ENCODE results near the gene DNAH12.

DNAH12 gene

GRCh38 chr3:57544181-57545125 lies at the start of gene DNAH12:
Gene DNAH12, minus strand, starts transcription at chr3:57544344. Its CDS starts 1,474 bp downstream, at chr3:57542870.
- DNase-seq, result peak; percentile 62 to 66

DNA sequence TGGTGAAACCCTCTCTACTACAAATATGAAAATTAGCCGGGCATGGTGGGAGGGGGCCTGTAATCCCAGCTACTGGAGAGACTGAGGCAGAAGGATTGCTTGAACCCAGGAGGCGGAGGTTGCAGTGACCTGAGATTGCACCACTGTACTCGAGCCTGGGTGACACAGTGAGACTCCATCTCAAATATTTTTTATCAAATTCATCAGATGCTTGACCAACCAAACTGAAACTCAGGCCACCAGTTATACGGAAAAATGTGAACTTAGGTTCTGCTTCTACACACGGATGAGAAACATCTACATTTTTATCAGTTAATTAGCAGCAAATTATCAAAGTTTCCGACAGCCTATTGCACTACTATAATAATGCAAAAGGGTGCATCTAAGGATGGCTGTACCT lies 48.2 kb upstream of the DNAH12 start:
- DNase-seq, result no peak

DNA sequence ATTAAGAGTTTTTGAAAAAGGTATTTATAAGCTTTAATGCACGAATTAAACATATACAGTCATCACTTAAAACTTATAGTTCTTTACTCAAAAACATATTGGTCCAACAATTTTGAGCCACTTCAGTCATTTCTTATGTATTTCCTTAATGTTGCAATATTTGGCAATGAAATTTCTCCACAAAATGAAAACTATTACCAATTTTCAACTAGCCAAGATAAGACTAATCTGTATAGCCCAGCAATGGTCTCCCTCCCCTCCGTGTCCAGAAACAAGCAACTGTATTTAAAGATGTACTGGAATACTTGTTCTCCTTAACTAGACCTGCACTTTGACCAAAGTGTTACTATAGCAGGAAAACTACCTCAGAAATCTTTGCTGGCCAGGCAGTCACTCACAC lies 43.8 kb upstream of the DNAH12 start:
- no peak for DNase-seq

- no peak for DNase-seq
These were observed 42.6 kb upstream of the DNAH12 start for GRCh38 chr3:57586778-57587177.

GRCh38 chr3:57583544-57583943 lies 39.4 kb upstream of the DNAH12 start:
- DNase-seq, result no peak

DNA sequence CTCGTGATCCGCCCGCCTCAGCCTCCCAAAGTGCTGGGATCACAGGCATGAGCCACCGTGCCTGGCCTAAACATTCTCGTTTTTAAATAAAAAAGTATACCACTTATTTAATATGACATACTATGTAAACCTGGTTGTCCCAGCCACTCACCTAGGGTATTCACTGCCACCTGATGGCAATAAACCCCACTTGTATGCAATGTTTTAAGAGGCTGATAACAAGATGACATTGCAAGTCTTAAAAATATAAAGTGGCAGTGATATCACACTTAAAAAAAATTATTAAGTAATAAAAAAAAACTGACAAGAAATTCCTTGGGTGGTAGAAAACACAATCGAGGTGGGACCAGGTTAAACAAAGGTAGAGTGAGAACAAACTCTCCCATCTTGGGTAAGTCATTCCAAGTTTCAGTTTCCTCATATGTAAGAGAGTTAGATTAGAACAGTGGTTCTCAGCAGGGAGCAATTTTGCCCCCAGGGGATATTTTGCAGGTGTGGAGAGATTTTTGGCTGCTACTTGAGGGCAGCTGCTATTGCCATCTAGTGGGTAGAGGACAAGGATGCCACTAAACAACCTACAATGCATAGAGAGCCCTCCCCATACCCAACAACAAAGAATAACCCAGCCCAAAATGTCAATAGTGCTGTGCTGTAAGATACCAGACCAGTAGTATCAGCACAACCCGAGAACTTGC lies 38.5 kb upstream of the DNAH12 start:
- DNase-seq, result no peak

DNA sequence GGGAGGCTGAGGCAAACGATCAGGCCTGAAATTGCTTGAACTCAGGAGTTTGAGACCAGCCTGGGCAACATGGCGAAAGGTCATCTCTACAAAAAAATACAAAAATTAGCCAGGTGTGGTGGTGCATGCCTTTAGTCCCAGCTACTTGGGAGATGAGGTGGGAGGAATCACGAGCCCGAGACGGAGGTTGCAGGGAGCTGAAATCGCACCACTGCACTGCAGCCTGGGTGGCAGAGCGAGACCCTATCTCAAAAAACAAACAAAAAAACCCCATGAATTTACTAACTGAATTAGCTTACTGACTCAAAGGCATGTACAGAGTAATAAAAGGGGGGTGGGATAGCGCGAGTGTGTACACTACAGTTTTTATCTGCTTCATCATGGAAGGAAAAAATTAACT lies 33.7 kb upstream of the DNAH12 start:
- DNase-seq, result no peak

GRCh38 chr3:57575966-57576626 lies 32.0 kb upstream of the DNAH12 start:
- DNase-seq, result no peak

DNA sequence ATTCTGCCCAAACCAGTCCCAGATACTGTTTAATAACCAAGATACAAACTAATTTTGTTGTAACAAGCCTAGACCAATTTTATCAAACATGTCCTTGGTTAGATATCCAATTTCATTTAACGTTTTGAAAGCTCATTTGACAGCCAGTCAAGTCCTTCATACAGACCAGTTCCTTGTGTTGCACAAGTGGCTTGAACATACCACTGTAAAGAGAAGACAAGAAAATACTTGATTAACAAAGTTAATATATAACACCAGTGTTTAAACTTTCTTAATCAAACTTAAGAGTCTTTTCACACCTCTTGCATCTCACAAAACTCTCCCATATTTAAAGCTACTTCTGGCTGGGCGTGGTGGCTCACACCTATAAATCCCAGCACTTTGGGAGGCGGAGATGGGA lies 28.0 kb upstream of the DNAH12 start:
- DNase-seq, result no peak

GRCh38 chr3:57570878-57571277 lies 26.7 kb upstream of the DNAH12 start:
- no peak for DNase-seq

DNA sequence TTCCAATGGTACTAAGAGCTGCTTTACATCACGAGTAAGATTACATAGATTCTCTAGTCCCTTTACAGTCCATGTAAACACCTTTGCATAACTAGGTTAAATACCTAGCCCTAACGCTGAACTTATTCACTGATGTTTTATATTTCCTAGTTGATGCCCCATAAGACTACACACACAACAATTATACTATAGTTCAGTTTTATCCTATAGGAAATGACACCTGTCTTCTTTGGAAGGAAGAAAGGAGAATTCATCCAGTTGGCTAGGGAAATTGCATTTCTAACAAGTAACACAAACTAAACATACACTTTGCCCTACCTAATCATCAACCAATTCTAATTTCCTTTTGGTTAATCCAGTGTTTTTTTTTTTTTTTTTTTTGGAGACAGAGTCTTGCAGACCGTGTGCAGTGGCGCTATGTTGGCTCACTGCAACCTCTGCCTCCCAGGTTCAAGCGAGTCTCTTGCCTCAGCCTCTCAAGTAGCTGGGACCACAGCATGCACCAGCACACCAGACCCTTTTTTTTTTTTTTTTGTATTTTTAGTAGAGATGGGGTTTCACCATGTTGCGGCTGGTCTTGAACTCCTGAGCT lies 25.8 kb upstream of the DNAH12 start:
- no peak for DNase-seq

DNA sequence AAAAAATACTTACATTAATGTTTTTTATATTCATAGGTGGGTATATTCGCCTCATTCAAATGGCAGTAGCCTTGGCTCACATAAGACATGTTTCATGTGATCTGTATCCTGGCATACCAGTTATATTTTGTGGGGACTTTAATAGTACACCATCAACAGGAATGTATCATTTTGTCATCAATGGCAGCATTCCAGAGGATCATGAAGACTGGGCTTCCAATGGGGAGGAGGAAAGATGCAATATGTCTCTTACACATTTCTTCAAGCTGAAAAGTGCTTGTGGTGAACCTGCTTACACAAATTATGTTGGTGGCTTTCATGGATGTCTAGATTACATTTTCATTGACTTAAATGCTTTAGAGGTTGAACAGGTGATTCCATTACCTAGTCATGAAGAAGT lies 15.4 kb upstream of the DNAH12 start:
- no peak for DNase-seq

- DNase-seq, result no peak
These were observed 13.0 kb upstream of the DNAH12 start for GRCh38 chr3:57557085-57557537.

- DNase-seq, result no peak
These were observed 12.4 kb upstream of the DNAH12 start for GRCh38 chr3:57556459-57557084.

GRCh38 chr3:57555738-57556458 lies 11.8 kb upstream of the DNAH12 start, which contains the start of gene PDE12:
Gene PDE12, plus strand, starts transcription at chr3:57556274. Its CDS starts 106 bp downstream, at chr3:57556380.
- peak; percentile 53 to 85 for DNase-seq

GRCh38 chr3:57555306-57555705 lies 11.2 kb upstream of the DNAH12 start:
- no peak for DNase-seq

DNA sequence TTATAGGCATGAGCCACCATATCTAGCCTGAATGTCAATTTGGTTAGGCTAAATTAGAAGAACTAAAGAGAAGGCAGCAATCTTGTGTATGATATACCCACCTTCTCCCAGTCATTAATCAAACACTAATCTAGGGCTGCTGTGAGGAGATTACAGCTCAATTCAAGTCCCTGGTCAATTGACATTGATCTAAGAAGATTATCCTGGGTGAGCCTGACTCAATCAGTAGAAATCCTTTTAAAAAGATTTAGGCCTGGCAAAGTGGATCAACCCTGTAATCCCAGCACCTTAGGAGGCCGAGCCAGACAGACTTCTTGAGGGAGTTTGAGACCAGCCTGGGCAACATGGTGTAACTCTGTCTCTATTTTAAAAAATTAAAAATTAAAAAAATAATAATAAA lies 2.5 kb upstream of the DNAH12 start:
- DNase-seq, result no peak

DNA sequence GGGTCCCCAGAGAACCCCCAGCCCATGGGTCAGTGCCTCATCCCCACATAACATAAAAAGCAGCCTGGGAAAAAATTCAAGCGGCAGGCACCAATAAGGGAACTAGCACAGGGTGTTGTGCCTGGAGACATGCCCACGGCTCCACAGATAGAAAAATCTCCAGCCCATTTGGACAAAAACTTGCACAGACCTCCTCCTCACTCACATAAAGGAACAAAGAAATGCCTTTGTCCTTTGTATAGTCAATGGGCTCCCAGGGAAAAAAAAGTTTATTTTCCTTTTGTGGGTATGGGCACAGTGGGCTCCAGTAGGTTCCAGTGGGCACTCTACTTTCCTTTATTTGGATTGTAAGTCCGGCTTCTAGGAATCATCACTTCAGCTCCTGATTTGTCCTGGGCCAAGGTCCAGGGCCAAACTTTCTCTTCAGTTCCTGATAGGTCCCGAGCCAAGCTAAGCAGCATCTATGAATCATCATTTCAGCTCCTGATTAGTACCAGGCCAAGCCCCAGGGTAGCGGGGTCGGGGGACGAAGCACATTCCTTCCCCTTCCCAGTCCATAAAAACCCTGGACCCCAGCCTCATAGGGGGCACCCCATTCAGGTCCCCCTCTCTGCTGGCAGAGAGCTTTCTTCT lies 1.6 kb upstream of the DNAH12 start:
- DNase-seq, result no peak

GRCh38 chr3:57538465-57538864 lies 5.7 kb downstream of the DNAH12 start:
- DNase-seq, result no peak

- no peak for DNase-seq
These were observed 14.0 kb downstream of the DNAH12 start for GRCh38 chr3:57530071-57530608.

All from NCI-H1930 (cell line).